DND-41 (cell line): Measurements from ENCODE around the gene GTF2E1.
"Not testable (repeated sequence)": the region's sequence is repeated elsewhere in the genome, so short reads cannot be mapped to it uniquely, and the experiment has no call there.

Source experiments
- EZH2 ChIP-seq: IDR thresholded peaks from 3 replicates; pipeline ENCODE4 v1.6.1; 2012; ENCODE audit warnings: borderline replicate concordance, low read depth, mild to moderate bottlenecking, moderate library complexity, low read length, inconsistent platforms; ENCODE audit not compliant: severe bottlenecking
- TF ChIP-seq, protein P1 (sequence below): IDR thresholded peaks from 2 replicates; pipeline ENCODE4 v1.5.1; 2012; ENCODE audit warnings: borderline replicate concordance, low read length, moderate library complexity, mild to moderate bottlenecking; ENCODE audit not compliant: poor library complexity, severe bottlenecking; ENCODE audit errors: extremely low read depth

- TF ChIP-seq EZH2, result not testable (repeated sequence)
- TF ChIP-seq, protein P1, sequence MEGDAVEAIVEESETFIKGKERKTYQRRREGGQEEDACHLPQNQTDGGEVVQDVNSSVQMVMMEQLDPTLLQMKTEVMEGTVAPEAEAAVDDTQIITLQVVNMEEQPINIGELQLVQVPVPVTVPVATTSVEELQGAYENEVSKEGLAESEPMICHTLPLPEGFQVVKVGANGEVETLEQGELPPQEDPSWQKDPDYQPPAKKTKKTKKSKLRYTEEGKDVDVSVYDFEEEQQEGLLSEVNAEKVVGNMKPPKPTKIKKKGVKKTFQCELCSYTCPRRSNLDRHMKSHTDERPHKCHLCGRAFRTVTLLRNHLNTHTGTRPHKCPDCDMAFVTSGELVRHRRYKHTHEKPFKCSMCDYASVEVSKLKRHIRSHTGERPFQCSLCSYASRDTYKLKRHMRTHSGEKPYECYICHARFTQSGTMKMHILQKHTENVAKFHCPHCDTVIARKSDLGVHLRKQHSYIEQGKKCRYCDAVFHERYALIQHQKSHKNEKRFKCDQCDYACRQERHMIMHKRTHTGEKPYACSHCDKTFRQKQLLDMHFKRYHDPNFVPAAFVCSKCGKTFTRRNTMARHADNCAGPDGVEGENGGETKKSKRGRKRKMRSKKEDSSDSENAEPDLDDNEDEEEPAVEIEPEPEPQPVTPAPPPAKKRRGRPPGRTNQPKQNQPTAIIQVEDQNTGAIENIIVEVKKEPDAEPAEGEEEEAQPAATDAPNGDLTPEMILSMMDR, result not testable (repeated sequence)
Measured at GRCh38 chr3:120785832-120786231, 43.3 kb downstream of the GTF2E1 start.
